RWPE2 (cell line): Measurements from ENCODE around the gene GRK3.
A peak's percentile ranks its signal among the peaks of the same experiment; 100 is the strongest.

Source experiments
- ATAC-seq: fragments of 200-7000 bp; cut with Tn5 transposase; 3 replicates; pipeline ENCODE4 v1.9.1; 2021; ENCODE audit warnings: low read depth
- DNase-seq: peaks from one replicate; pipeline ENCODE4 v3.0.0-alpha.2; 2020; ENCODE audit warnings: low spot score
- H3K27ac ChIP-seq: fragments of 450-650 bp; 2 replicates; pipeline ENCODE4 v1.5.1; 2017; ENCODE audit warnings: mild to moderate bottlenecking; ENCODE audit not compliant: poor library complexity, severe bottlenecking
- H3K27me3 ChIP-seq: fragments of 250-450 bp; sonication (Bioruptor Pico); 2 replicates; pipeline ENCODE4 v1.5.1; 2021; ENCODE audit warnings: mild to moderate bottlenecking, moderate library complexity; ENCODE audit not compliant: insufficient read depth, poor library complexity, severe bottlenecking
- H3K36me3 ChIP-seq: fragments of 250-450 bp; sonication (Bioruptor Pico); 2 replicates; pipeline ENCODE4 v1.5.1; 2020; ENCODE audit warnings: low read depth, mild to moderate bottlenecking, moderate library complexity
- H3K4me1 ChIP-seq: fragments of 250-450 bp; sonication (Bioruptor Pico); 2 replicates; pipeline ENCODE4 v1.5.1; 2021; ENCODE audit warnings: mild to moderate bottlenecking, moderate library complexity; ENCODE audit not compliant: insufficient read depth, poor library complexity, severe bottlenecking
- H3K4me3 ChIP-seq: fragments of 250-450 bp; sonication (Bioruptor Pico); 2 replicates; pipeline ENCODE4 v1.5.1; 2021; ENCODE audit warnings: mild to moderate bottlenecking, moderate library complexity; ENCODE audit not compliant: severe bottlenecking
- H3K9me3 ChIP-seq: fragments of 250-450 bp; sonication (Bioruptor Pico); 2 replicates; pipeline ENCODE4 v1.5.1; 2021; ENCODE audit warnings: mild to moderate bottlenecking, moderate library complexity; ENCODE audit not compliant: severe bottlenecking
- CTCF ChIP-seq: fragments of 450-650 bp; IDR thresholded peaks from one replicate; pipeline ENCODE4 v1.5.1; 2017; ENCODE audit warnings: mild to moderate bottlenecking, moderate library complexity; ENCODE audit not compliant: poor library complexity, severe bottlenecking

Gene GRK3

GRCh38 chr22:25766418-25766817 lies 201.9 kb downstream of the GRK3 start:
- Histone ChIP-seq H3K4me1 (no peaks in the 10 kb centered on the region), H3K36me3 (no peaks in the 10 kb centered on the region), H3K27me3 (no peaks in the 10 kb centered on the region), H3K27ac (no peak overlapping the region), H3K4me3 (no peak overlapping the region), H3K9me3 (no peaks in the 10 kb centered on the region)
- TF ChIP-seq CTCF = no peak
- ATAC-seq (no peak), DNase-seq (no peak)

- no peak overlapping the region for H3K4me3 ChIP-seq
- no peak overlapping the region for H3K27ac ChIP-seq
- no peaks in the 10 kb centered on the region for H3K36me3 ChIP-seq
- no peaks in the 10 kb centered on the region for H3K4me1 ChIP-seq
- no peaks in the 10 kb centered on the region for H3K27me3 ChIP-seq
- DNase-seq (no peak), ATAC-seq (no peak)
- H3K9me3 ChIP-seq = no peaks in the 10 kb centered on the region
- no peak for TF ChIP-seq CTCF
Observed at GRCh38 chr22:25770333-25770732, 205.9 kb downstream of the GRK3 start.

GRCh38 chr22:25772288-25772687 lies 207.8 kb downstream of the GRK3 start:
- Histone ChIP-seq H3K4me1 (no peaks in the 10 kb centered on the region), H3K27ac (no peak overlapping the region), H3K9me3 (no peaks in the 10 kb centered on the region), H3K4me3 (no peak overlapping the region), H3K27me3 (no peaks in the 10 kb centered on the region), H3K36me3 (no peaks in the 10 kb centered on the region)
- no peak for ATAC-seq
- TF ChIP-seq CTCF = no peak
- DNase-seq = no peak

DNA sequence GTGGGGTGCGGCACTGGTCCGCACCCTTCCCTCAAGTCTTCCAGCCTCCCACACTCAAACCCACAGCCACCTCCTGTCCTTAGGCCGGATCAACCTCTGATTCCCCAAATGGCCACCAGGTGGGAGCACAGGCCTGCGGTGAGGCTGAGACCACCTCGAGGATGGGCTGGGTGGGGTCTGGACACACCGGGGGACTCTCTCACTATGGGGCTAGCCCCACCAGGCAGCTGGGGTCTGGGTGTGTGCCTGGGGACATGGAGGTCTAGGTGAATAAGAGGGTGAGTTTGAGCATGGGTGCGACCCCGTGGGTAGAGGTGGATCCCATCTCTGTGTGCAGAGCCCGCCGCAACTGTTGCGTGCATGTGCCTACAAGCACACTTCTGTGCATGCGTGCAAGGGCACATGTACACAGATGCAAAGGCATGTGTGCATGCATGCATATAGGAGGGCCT lies 210.1 kb downstream of the GRK3 start:
- H3K27ac ChIP-seq = no peak overlapping the region
- H3K27me3 ChIP-seq = no peaks in the 10 kb centered on the region
- H3K4me3 ChIP-seq = no peak overlapping the region
- TF ChIP-seq CTCF = peak; percentile 55
- no peaks in the 10 kb centered on the region for H3K4me1 ChIP-seq
- DNase-seq (no peak), ATAC-seq (peak; percentile 25; the same call in 1 of the 3 replicates)
- H3K36me3 ChIP-seq = no peaks in the 10 kb centered on the region
- no peaks in the 10 kb centered on the region for H3K9me3 ChIP-seq

DNA sequence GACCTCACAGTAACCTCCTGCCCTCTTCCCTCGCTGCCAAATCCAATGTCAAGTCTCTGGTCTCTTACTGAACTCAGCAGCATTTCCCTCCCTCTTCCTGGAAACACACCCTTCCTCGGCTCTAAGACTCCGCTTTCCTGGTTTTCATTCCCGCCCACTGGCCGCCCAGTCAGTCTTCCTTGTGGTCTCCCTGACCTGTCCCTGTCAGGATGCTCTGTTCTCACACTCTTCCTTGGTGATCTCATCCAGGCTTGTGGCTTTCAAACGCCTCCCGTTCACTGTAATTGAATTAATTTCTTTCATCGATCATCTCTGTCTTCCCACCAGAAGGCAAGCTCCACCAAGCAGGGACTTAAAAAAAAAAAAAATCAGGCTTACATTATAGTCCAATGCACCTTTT lies 211.1 kb downstream of the GRK3 start:
- no peak overlapping the region for H3K4me3 ChIP-seq
- no peak for ATAC-seq
- no peaks in the 10 kb centered on the region for H3K4me1 ChIP-seq
- no peaks in the 10 kb centered on the region for H3K27me3 ChIP-seq
- H3K9me3 ChIP-seq = no peaks in the 10 kb centered on the region
- H3K27ac ChIP-seq = no peak overlapping the region
- no peaks in the 10 kb centered on the region for H3K36me3 ChIP-seq
- no peak for DNase-seq
- TF ChIP-seq CTCF = no peak
